ENCODE measurements around the gene CHID1.

Gene CHID1

GRCh38 chr11:907668-908067 is 2.9 kb downstream of the CHID1 start:
- no peak for DNase-seq

GRCh38 chr11:905952-906351 is 4.7 kb downstream of the CHID1 start:
- no peak for DNase-seq

GRCh38 chr11:904380-904779 is 6.2 kb downstream of the CHID1 start:
- DNase-seq: no peak

GRCh38 chr11:901452-902061 is 9.1 kb downstream of the CHID1 start:
- no peak for DNase-seq

- no peak for DNase-seq
These were observed 10.1 kb downstream of the CHID1 start for GRCh38 chr11:900545-900944.

- no peak for DNase-seq
These were observed 10.9 kb downstream of the CHID1 start for GRCh38 chr11:899724-900123.

GRCh38 chr11:898540-899190 is 11.9 kb downstream of the CHID1 start:
- DNase-seq: no peak

GRCh38 chr11:898143-898511 is 12.5 kb downstream of the CHID1 start:
- DNase-seq: no peak

- no peak for DNase-seq
These were observed 13.1 kb downstream of the CHID1 start for GRCh38 chr11:897253-898142.

GRCh38 chr11:895331-896110 is 15.1 kb downstream of the CHID1 start:
- DNase-seq: no peak

GRCh38 chr11:894575-895201 is 15.9 kb downstream of the CHID1 start:
- DNase-seq: no peak

GRCh38 chr11:893008-893654 is 17.5 kb downstream of the CHID1 start:
- DNase-seq: no peak

- no peak for DNase-seq
These were observed 19.6 kb downstream of the CHID1 start for GRCh38 chr11:890794-891540.

GRCh38 chr11:889687-890475 is 20.7 kb downstream of the CHID1 start:
- DNase-seq: no peak

GRCh38 chr11:889257-889656 is 21.4 kb downstream of the CHID1 start:
- DNase-seq: no peak

GRCh38 chr11:888310-889212 is 22.0 kb downstream of the CHID1 start:
- DNase-seq: no peak

GRCh38 chr11:887589-887988 is 23.0 kb downstream of the CHID1 start:
- no peak for DNase-seq

- DNase-seq: no peak
These were observed 24.0 kb downstream of the CHID1 start for GRCh38 chr11:886568-886967.

GRCh38 chr11:884578-885070 is 26.0 kb downstream of the CHID1 start:
- no peak for DNase-seq
